HepG2 (cell line): Measurements from ENCODE around the gene TSPAN3.

Experiments
- HMGXB4 ChIP-seq, 2 experiments: sonication (generic) in 1 of 2; formaldehyde crosslinking in 1 of 2; IDR thresholded peaks; 2 replicates each; pipeline versions ENCODE4 v1.4.0 to v1.6.1; 2018 to 2020; ENCODE audit warnings: missing genetic modification reagents in 2 of 2, borderline replicate concordance in 1 of 2, low read depth in 1 of 2, mild to moderate bottlenecking in 1 of 2, missing biosample characterization in 1 of 2
- POGZ ChIP-seq: sonication (generic); formaldehyde crosslinking; IDR thresholded peaks from 2 replicates; pipeline ENCODE4 v1.4.0; 2020; ENCODE audit warnings: mild to moderate bottlenecking, missing genetic modification reagents
- ZXDC ChIP-seq: sonication (generic); formaldehyde crosslinking; IDR thresholded peaks from 2 replicates; pipeline ENCODE4 v1.5.0; 2020; ENCODE audit warnings: mild to moderate bottlenecking, missing genetic modification reagents

- TF ChIP-seq HMGXB4 (CRISPR knock-in tag; IDR thresholded peaks at IDR 0.05; ENCODE audit: borderline replicate concordance in 1 of 2, low read depth in 1 of 2) (no peak), ZXDC (CRISPR knock-in tag) (no peak), POGZ (CRISPR knock-in tag) (no peak)
Measured at GRCh38 chr15:77014132-77015081, 56.5 kb downstream of the TSPAN3 start.
